Measurements from ENCODE around the gene NPEPL1.

Gene NPEPL1

DNA sequence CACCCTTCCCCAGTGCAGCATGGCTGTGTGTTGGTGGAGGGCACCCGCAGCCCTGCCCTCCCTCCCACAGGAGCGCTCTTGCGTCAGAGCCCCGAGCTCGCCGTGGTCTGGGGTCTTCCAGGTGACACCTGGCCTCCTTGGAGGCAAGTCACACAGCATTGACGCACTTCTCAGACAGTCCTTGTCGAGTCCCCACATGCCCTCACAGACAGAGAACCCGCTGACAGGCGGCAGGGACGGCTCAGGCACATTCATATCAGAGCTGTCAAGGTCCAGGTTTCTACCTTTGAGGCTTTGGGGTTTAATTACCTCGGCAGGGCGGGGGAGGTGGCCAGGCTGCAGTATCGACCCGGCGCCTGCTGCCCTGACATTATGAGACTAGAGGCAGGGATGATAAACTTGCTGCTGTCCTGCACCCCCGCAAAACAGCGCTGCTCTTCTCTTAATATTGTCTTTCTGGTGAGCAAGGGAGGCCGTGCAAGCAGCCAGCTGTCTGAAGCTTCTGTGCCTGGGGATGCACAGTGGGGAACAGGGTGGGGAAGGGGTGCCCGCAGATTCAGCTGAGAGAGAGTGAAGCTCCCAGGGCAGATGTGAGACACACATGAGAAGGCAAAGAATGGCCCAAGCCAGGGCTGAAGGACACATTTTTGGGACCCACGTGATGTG is 4.7 kb downstream of the NPEPL1 start:
- H3K4me3 ChIP-seq (replicated peaks; ENCODE audit: low read depth, low read length) = no peak overlapping the region
- TF ChIP-seq, protein P1, sequence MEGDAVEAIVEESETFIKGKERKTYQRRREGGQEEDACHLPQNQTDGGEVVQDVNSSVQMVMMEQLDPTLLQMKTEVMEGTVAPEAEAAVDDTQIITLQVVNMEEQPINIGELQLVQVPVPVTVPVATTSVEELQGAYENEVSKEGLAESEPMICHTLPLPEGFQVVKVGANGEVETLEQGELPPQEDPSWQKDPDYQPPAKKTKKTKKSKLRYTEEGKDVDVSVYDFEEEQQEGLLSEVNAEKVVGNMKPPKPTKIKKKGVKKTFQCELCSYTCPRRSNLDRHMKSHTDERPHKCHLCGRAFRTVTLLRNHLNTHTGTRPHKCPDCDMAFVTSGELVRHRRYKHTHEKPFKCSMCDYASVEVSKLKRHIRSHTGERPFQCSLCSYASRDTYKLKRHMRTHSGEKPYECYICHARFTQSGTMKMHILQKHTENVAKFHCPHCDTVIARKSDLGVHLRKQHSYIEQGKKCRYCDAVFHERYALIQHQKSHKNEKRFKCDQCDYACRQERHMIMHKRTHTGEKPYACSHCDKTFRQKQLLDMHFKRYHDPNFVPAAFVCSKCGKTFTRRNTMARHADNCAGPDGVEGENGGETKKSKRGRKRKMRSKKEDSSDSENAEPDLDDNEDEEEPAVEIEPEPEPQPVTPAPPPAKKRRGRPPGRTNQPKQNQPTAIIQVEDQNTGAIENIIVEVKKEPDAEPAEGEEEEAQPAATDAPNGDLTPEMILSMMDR (IDR thresholded peaks at IDR 0.05; ENCODE audit: low read depth, low read length, missing control alignments) = no peak
- DNase-seq (ENCODE audit: extremely low read depth, low read depth) = no peak

DNA sequence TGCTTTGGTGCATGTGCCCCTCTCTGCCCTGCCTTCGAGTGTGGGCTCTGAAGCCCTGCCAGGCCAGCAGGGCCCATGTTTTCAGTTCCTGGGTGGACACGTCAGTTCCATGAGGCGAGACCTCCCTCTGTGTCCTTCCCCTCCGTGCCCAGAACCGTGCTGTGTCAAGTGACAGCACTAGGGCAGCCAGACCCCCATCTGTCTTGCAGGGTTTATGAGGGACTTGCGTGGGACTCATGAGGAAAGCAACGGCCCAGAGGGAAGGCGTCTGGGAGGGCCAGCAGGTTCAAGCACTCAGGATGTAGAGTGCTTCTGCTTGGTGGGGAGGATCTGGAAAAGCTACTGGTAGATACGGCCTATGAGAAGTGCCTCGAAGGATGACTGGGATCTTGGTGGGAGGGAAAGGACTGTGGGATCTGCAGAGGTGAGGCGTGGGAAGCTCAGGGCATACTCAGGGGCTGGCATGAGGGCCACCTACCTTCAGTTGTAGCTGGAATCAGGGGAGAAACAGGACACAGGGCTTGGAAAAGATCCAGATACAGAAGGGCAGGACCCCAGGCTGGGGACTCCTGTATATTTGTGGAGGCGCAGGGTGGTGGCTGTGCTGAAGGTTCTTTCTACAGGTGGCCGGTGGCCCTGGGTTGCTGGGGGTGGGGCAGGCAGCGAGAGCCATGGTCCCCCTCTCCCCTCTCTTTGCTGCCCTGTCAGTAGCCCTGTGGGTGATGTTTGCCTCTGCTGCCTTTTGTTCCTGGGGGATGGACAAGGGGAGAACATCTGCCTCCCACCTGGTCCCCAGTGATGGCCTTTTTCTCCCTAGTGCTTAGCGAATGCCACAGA is 5.5 kb downstream of the NPEPL1 start:
- TF ChIP-seq, protein P1 (IDR thresholded peaks at IDR 0.05; ENCODE audit: low read depth, low read length, missing control alignments) = no peak
- no peak for DNase-seq (ENCODE audit: extremely low read depth, low read depth)
- H3K4me3 ChIP-seq (replicated peaks; ENCODE audit: low read depth, low read length) = no peak overlapping the region

DNA sequence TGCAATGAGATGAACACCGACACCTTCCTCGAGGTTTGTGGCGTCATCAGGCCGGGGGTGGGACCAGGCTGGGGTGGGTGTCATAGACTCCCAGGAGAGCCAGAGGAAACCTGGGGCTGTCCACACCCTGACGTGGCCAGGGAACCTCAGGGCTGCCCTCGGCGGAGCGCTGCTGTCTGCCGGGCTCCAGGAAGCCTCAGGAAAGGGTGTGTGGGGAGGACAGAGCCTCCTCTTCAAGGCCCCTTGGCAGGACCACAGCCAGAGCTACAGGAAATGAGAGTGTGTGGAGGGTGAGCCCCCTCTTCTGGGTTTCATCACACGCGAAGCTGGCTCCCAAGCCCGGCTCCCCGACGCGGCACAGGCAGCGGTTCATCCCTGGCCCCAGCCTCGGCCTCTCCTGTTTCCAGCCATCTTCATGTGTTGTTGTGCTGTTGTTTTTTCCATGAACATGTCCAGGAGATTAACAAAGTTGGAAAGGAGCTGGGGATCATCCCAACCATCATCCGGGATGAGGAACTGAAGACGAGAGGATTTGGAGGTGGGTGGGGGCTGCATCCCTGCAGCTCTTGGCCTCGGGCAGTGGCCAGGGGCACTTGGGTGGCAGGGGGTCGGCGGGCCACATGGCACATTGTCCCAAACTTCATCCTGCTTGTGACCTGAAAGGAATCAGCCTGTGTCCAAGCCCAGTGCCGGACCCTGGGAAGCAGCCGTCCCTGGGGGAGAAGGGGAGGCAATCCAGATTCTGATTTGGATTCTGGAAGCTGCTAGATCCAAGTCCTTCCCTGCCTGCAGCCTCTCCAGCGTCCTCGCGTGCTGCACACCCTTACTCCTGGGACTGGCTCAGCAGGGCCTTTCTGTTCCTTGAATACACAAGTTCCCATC is 6.4 kb downstream of the NPEPL1 start:
- DNase-seq (ENCODE audit: extremely low read depth, low read depth) = no peak
- TF ChIP-seq, protein P1 (IDR thresholded peaks at IDR 0.05; ENCODE audit: low read depth, low read length, missing control alignments) = no peak

DNA sequence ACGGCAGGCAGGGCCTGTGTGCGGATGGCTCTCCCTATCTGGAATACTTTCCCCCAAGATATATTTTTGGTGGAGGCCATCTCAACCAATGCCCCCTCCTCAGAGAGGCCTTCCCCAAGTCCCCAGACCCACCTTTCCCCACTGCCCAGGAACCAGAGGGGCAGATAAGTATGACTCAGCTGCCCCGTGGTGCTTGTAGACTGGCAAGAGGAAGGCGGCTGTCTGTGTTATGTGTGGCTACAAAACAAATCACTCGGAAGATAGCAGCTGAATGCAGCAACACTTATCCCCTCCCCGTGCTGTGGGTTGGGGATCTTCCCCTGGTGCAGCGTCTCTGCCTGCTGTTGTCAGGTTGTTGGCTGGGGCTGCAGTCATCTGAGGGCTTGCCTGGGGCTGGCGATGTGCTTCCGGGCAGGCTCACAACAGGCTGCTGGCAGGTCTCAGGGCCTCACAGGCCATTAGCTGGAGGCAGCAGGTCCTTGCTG is 7.1 kb downstream of the NPEPL1 start:
- no peak for DNase-seq (ENCODE audit: extremely low read depth, low read depth)
- no peak overlapping the region for H3K4me3 ChIP-seq (replicated peaks; ENCODE audit: low read depth, low read length)
- TF ChIP-seq, protein P1 (IDR thresholded peaks at IDR 0.05; ENCODE audit: low read depth, low read length, missing control alignments) = no peak

More for the DNA sequence above, 6.4 kb downstream of the NPEPL1 start:
- no peak overlapping the region for H3K4me3 ChIP-seq (replicated peaks; ENCODE audit: low read depth, low read length)

DNA sequence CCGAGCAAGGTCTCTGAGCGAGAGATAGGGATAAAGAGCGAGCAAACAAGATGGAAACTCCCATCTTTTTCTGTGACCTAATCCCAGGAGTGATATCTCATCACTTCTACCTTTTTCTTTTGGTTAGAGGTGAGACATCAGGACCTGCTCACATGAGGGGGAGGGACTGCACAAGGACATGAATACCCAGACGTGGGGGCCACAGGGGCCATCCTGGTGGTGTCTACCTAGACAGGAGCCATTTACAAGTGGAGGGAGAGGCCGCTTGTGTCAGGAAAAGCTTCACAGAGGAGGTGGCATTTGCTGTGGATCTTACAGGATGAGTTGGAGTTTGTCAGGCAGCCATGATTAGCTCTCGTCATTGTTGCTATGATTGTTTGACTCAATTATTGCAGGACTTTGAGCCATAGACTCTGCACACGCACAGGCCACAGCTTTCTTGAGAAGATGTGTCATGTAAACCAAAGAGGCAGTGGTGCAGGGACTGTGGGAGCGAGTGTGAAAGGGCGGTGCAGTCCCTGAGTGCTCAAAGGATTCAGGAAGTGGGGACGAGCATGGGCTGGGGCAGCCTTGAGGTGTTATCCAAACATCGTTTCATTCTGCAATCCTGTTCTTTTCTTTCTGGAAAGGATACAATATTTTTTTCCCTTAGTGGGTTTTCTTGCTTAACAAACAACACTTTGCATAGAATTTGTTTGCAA is 7.7 kb downstream of the NPEPL1 start:
- no peak for DNase-seq (ENCODE audit: extremely low read depth, low read depth)
- TF ChIP-seq, protein P1 (IDR thresholded peaks at IDR 0.05; ENCODE audit: low read depth, low read length, missing control alignments) = no peak
- no peak overlapping the region for H3K4me3 ChIP-seq (replicated peaks; ENCODE audit: low read depth, low read length)

DNA sequence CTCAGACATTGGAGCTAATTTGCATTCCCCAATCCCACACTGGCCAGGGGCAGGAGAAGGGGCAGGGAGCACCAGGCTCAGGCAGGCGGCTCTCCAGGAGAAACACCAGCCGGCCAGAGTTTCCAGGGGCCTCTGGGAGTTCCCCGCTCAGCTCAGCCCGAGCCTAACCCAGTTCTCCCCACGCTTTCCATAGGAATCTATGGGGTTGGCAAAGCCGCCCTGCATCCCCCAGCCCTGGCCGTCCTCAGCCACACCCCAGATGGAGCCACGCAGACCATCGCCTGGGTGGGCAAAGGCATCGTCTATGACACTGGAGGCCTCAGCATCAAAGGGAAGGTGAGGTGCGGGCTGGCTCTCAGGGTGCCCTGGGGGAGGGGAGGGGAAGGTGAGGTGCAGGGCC is 8.2 kb downstream of the NPEPL1 start:
- no peak for DNase-seq (ENCODE audit: extremely low read depth, low read depth)
- TF ChIP-seq, protein P1 (IDR thresholded peaks at IDR 0.05; ENCODE audit: low read depth, low read length, missing control alignments) = no peak
- no peak overlapping the region for H3K4me3 ChIP-seq (replicated peaks; ENCODE audit: low read depth, low read length)
